Fibroblast of villous mesenchyme (primary cell): ENCODE data around the gene STAP1. TPM values are rescaled to one million over a fixed set of nuclear protein-coding genes. Genes with fewer than 3 reads are reported as not detected.
"Not testable (repeated sequence)": the region's sequence is repeated elsewhere in the genome, so short reads cannot be mapped to it uniquely, and the experiment has no call there.

Experiments used
- DNase-seq: peaks from one replicate; pipeline ENCODE4 v3.0.0-alpha.2; 2010; ENCODE audit warnings: low read depth
- H3K4me3 ChIP-seq: 2 replicates; pipeline ENCODE4 v1.5.1; 2011; ENCODE audit warnings: low read depth, mild to moderate bottlenecking, low read length
- small RNA-seq: library from RNA; depleted of rRNA; stranded (forward); fragments of <200 nt; gene quantifications from one replicate; pipeline ENCODE3, GENCODE V24; 2012
- total RNA-seq: library from RNA; depleted of rRNA; stranded (reverse); fragments of >200 nt; gene quantifications from 2 replicates; pipeline ENCODE4 v1.2.3, GENCODE V29; 2012
- TF ChIP-seq, protein P1 (sequence below): IDR thresholded peaks from 2 replicates; pipeline ENCODE4 v1.5.1; 2012; ENCODE audit warnings: low read depth, mild to moderate bottlenecking, low read length; ENCODE audit not compliant: insufficient read depth

Gene STAP1
- total RNA-seq, 1 donor = not detected

DNA sequence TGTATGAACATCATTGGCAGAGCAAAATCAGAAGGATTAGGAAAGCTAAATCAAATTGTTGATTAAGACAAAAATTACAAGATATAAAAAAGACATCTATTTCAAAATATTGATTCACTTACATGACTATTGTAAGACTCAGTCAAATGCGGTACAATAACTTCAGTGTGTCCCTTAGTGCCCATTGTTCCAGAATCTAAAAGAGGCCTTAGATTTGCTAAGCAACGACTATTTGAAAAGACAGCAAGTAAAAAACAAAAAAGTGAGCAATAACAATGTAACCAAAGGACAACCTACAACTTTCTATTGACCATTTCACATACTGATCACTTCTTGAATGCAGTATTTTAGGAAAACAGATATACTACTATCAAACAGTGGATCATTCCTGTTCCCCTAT is 76.8 kb downstream of the STAP1 start:
- TF ChIP-seq, protein P1, sequence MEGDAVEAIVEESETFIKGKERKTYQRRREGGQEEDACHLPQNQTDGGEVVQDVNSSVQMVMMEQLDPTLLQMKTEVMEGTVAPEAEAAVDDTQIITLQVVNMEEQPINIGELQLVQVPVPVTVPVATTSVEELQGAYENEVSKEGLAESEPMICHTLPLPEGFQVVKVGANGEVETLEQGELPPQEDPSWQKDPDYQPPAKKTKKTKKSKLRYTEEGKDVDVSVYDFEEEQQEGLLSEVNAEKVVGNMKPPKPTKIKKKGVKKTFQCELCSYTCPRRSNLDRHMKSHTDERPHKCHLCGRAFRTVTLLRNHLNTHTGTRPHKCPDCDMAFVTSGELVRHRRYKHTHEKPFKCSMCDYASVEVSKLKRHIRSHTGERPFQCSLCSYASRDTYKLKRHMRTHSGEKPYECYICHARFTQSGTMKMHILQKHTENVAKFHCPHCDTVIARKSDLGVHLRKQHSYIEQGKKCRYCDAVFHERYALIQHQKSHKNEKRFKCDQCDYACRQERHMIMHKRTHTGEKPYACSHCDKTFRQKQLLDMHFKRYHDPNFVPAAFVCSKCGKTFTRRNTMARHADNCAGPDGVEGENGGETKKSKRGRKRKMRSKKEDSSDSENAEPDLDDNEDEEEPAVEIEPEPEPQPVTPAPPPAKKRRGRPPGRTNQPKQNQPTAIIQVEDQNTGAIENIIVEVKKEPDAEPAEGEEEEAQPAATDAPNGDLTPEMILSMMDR = no peak
- no peak for DNase-seq
- H3K4me3 ChIP-seq = no peak overlapping the region

DNA sequence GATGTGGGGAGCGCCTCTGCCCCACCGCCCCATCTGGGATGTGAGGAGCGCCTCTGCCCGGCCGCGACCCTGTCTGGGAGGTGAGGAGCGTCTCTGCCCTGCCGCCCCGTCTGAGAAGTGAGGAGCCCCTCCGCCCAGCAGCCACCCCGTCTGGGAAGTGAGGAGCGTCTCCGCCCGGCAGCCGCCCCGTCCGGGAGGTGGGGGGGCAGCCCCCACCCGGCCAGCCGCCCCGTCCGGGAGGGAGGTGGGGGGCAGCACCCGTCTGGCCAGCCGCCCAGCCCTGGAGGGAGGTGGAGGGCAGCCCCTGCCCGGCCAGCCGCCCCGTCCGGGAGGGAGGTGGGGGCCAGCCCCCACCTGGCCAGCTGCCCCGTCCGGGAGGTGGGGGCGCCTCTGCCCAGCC is 78.5 kb downstream of the STAP1 start:
- not testable (repeated sequence) for H3K4me3 ChIP-seq, DNase-seq

DNA sequence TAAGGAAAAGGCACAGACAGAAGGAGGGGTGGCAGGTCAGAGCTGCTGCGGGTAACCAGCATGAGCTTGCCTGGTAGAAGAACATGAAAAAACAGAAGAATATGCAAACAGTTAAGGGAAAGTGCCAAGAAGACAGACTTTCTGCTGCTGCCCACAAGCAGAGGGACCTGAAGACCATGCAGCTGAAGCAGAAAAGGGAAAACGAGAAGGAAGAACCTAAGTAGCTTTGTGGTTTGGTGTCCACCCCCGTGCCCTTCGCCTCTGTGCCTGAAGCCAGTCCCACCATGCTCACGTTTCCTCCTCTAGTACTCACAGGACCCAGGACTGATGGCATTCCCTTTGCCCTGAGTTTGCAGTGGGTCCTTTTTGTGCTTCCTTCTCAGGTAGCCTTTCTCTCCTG is 79.6 kb downstream of the STAP1 start:
- DNase-seq = no peak
- TF ChIP-seq, protein P1 = no peak
- H3K4me3 ChIP-seq = no peak overlapping the region

DNA sequence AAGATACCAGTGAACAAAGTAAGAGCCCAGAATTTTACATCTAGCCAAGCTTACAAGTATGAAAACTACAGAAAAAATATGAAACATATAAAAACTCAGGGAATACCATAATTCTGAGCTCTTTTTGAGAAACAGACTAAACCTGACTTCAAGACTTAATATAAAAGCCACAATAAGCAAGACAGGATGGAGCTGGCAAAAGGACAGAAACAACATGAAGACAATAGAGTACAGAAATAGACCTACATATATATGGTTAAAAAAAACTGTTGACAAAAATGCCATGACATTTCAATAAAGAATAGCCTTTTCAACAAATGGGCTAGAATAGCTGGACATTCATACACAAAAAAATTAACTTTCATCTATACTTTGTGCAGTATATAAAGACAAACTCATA is 93.0 kb downstream of the STAP1 start:
- TF ChIP-seq, protein P1 = no peak
- no peak overlapping the region for H3K4me3 ChIP-seq
- no peak for DNase-seq

Small RNA genes within 50 kb of the gene (small RNA-seq; reads per million reads assigned to genes)
- not detected for gene AC096720.1

Other genes with a start within 250 kb of the STAP1 start
- gene CENPC, start 13.2 kb upstream of the STAP1 start, total RNA-seq = 17.4 and 18.1 TPM in 2 replicates
- 88.1 and 90.8 TPM in 2 replicates for gene UBA6, start 142.4 kb downstream of the STAP1 start, total RNA-seq
- under 0.01 TPM in 1 of 2 replicates, not detected in the other for gene GNRHR, start 195.7 kb downstream of the STAP1 start, total RNA-seq